Activated naive CD4-positive, alpha-beta T cell treated with anti-CD3 and anti-CD28 coated beads, Interleukin-2, amount 50 U/mL, for 24 hours (primary cell): Measurements from ENCODE around the gene NXPE4.

Experiments used
- H3K27ac Mint-ChIP-seq: one replicate; pipeline ENCODE4 v1.8.0; 2021; ENCODE audit warnings: mild to moderate bottlenecking, mixed read lengths
- H3K27me3 Mint-ChIP-seq: one replicate; pipeline ENCODE4 v1.8.0; 2021; ENCODE audit warnings: mixed read lengths
- H3K36me3 Mint-ChIP-seq: one replicate; pipeline ENCODE4 v1.8.0; 2021; ENCODE audit warnings: mixed read lengths
- H3K4me1 Mint-ChIP-seq: one replicate; pipeline ENCODE4 v1.8.0; 2021; ENCODE audit warnings: mixed read lengths
- H3K4me3 Mint-ChIP-seq: one replicate; pipeline ENCODE4 v1.8.0; 2021; ENCODE audit warnings: mild to moderate bottlenecking, mixed read lengths
- H3K9me3 Mint-ChIP-seq: one replicate; pipeline ENCODE4 v1.8.0; 2021; ENCODE audit warnings: mixed read lengths

The NXPE4 gene

GRCh38 chr11:114598461-114598860, 2.9 kb upstream of the NXPE4 start:
- no peaks in the 10 kb centered on the region for H3K4me1 Mint-ChIP-seq
- no peaks in the 10 kb centered on the region for H3K36me3 Mint-ChIP-seq
- H3K4me3 Mint-ChIP-seq = no peak overlapping the region
- no peaks in the 10 kb centered on the region for H3K27me3 Mint-ChIP-seq
- no peaks in the 10 kb centered on the region for H3K9me3 Mint-ChIP-seq
- no peak overlapping the region for H3K27ac Mint-ChIP-seq

- no peaks in the 10 kb centered on the region for H3K36me3 Mint-ChIP-seq
- H3K27ac Mint-ChIP-seq = no peak overlapping the region
- H3K27me3 Mint-ChIP-seq = peaks cover 3% of the 10 kb centered on the region
- no peaks in the 10 kb centered on the region for H3K9me3 Mint-ChIP-seq
- H3K4me1 Mint-ChIP-seq = no peaks in the 10 kb centered on the region
- no peak overlapping the region for H3K4me3 Mint-ChIP-seq
Measured at GRCh38 chr11:114596175-114596919, 761 bp upstream of the NXPE4 start.

- no peaks in the 10 kb centered on the region for H3K36me3 Mint-ChIP-seq
- no peak overlapping the region for H3K4me3 Mint-ChIP-seq
- H3K27me3 Mint-ChIP-seq = peaks cover 3% of the 10 kb centered on the region
- H3K4me1 Mint-ChIP-seq = no peaks in the 10 kb centered on the region
- no peaks in the 10 kb centered on the region for H3K9me3 Mint-ChIP-seq
- no peak overlapping the region for H3K27ac Mint-ChIP-seq
Measured at GRCh38 chr11:114594703-114595102, 883 bp downstream of the NXPE4 start.

GRCh38 chr11:114587398-114587953, 8.1 kb downstream of the NXPE4 start:
- Mint-ChIP-seq H3K4me1 (no peaks in the 10 kb centered on the region), H3K27ac (no peak overlapping the region), H3K27me3 (peaks cover 3% of the 10 kb centered on the region), H3K36me3 (no peaks in the 10 kb centered on the region), H3K4me3 (no peak overlapping the region), H3K9me3 (peaks cover 25% of the 10 kb centered on the region)

GRCh38 chr11:114586797-114587196, 8.8 kb downstream of the NXPE4 start:
- no peak overlapping the region for H3K27ac Mint-ChIP-seq
- peaks cover under 1% of the 10 kb centered on the region for H3K27me3 Mint-ChIP-seq
- no peak overlapping the region for H3K4me3 Mint-ChIP-seq
- H3K9me3 Mint-ChIP-seq = peaks cover 25% of the 10 kb centered on the region
- H3K36me3 Mint-ChIP-seq = no peaks in the 10 kb centered on the region
- H3K4me1 Mint-ChIP-seq = no peaks in the 10 kb centered on the region

GRCh38 chr11:114571712-114572111, 23.9 kb downstream of the NXPE4 start:
- no peak overlapping the region for H3K4me3 Mint-ChIP-seq
- no peaks in the 10 kb centered on the region for H3K36me3 Mint-ChIP-seq
- H3K9me3 Mint-ChIP-seq = peaks cover 9% of the 10 kb centered on the region
- no peak overlapping the region for H3K27ac Mint-ChIP-seq
- H3K27me3 Mint-ChIP-seq = peaks cover 9% of the 10 kb centered on the region
- H3K4me1 Mint-ChIP-seq = no peaks in the 10 kb centered on the region

GRCh38 chr11:114569801-114570200, 25.8 kb downstream of the NXPE4 start:
- Mint-ChIP-seq H3K27ac (no peak overlapping the region), H3K4me1 (no peaks in the 10 kb centered on the region), H3K36me3 (no peaks in the 10 kb centered on the region), H3K27me3 (peaks cover 9% of the 10 kb centered on the region), H3K4me3 (no peak overlapping the region), H3K9me3 (peaks cover 9% of the 10 kb centered on the region)

GRCh38 chr11:114566276-114566675, 29.3 kb downstream of the NXPE4 start:
- peaks cover 3% of the 10 kb centered on the region for H3K36me3 Mint-ChIP-seq
- no peaks in the 10 kb centered on the region for H3K9me3 Mint-ChIP-seq
- no peaks in the 10 kb centered on the region for H3K4me1 Mint-ChIP-seq
- H3K27me3 Mint-ChIP-seq = peaks cover 5% of the 10 kb centered on the region
- no peak overlapping the region for H3K4me3 Mint-ChIP-seq
- no peak overlapping the region for H3K27ac Mint-ChIP-seq

- peaks cover 2% of the 10 kb centered on the region for H3K27me3 Mint-ChIP-seq
- H3K9me3 Mint-ChIP-seq = no peaks in the 10 kb centered on the region
- no peak overlapping the region for H3K27ac Mint-ChIP-seq
- H3K36me3 Mint-ChIP-seq = peaks cover 3% of the 10 kb centered on the region
- no peak overlapping the region for H3K4me3 Mint-ChIP-seq
- H3K4me1 Mint-ChIP-seq = no peaks in the 10 kb centered on the region
Measured at GRCh38 chr11:114564831-114565230, 30.8 kb downstream of the NXPE4 start.

GRCh38 chr11:114563077-114563476, 32.5 kb downstream of the NXPE4 start:
- Mint-ChIP-seq H3K36me3 (peaks cover 3% of the 10 kb centered on the region), H3K27ac (no peak overlapping the region), H3K27me3 (peaks cover 2% of the 10 kb centered on the region), H3K4me1 (no peaks in the 10 kb centered on the region), H3K4me3 (no peak overlapping the region), H3K9me3 (no peaks in the 10 kb centered on the region)

- peaks cover 2% of the 10 kb centered on the region for H3K27me3 Mint-ChIP-seq
- H3K4me1 Mint-ChIP-seq = no peaks in the 10 kb centered on the region
- no peak overlapping the region for H3K27ac Mint-ChIP-seq
- H3K4me3 Mint-ChIP-seq = no peak overlapping the region
- no peaks in the 10 kb centered on the region for H3K9me3 Mint-ChIP-seq
- H3K36me3 Mint-ChIP-seq = peaks cover 3% of the 10 kb centered on the region
Measured at GRCh38 chr11:114562166-114562916, 33.2 kb downstream of the NXPE4 start.

GRCh38 chr11:114559425-114560310, 35.9 kb downstream of the NXPE4 start, which contains the start of gene NXPE1:
TSS of gene NXPE1 (minus strand) at chr11:114559881. CDS start at chr11:114551201, 8,680 bp downstream.
- Mint-ChIP-seq H3K9me3 (no peaks in the 10 kb centered on the region), H3K27ac (no peak within 1 kb of the TSS), H3K36me3 (peaks cover 3% of the 10 kb centered on the region), H3K27me3 (peaks cover 2% of the 10 kb centered on the region), H3K4me1 (no peaks in the 10 kb centered on the region), H3K4me3 (no peak within 1 kb of the TSS)

- Mint-ChIP-seq H3K4me1 (no peaks in the 10 kb centered on the region), H3K4me3 (no peak overlapping the region), H3K36me3 (no peaks in the 10 kb centered on the region), H3K27me3 (peaks cover 2% of the 10 kb centered on the region), H3K9me3 (no peaks in the 10 kb centered on the region), H3K27ac (no peak overlapping the region)
Measured at GRCh38 chr11:114556135-114556534, 39.5 kb downstream of the NXPE4 start.

GRCh38 chr11:114553642-114554041, 41.9 kb downstream of the NXPE4 start:
- Mint-ChIP-seq H3K9me3 (no peaks in the 10 kb centered on the region), H3K36me3 (no peaks in the 10 kb centered on the region), H3K4me1 (no peaks in the 10 kb centered on the region), H3K27ac (no peak overlapping the region), H3K4me3 (no peak overlapping the region), H3K27me3 (no peaks in the 10 kb centered on the region)

- Mint-ChIP-seq H3K4me3 (no peak overlapping the region), H3K9me3 (no peaks in the 10 kb centered on the region)
Measured at GRCh38 chr11:114551060-114551459, 44.5 kb downstream of the NXPE4 start.

More at GRCh38 chr11:114551060-114551459, 44.5 kb downstream of the NXPE4 start:
- H3K27me3 Mint-ChIP-seq = no peaks in the 10 kb centered on the region
- H3K36me3 Mint-ChIP-seq = no peaks in the 10 kb centered on the region
- H3K27ac Mint-ChIP-seq = no peak overlapping the region
- H3K4me1 Mint-ChIP-seq = no peaks in the 10 kb centered on the region
